HCT116 (cell line): Measurements from ENCODE around the gene DTNB.

ENCODE experiments used
- CEBPB ChIP-seq: IDR thresholded peaks from 2 replicates; pipeline ENCODE4 v1.6.1; 2012; ENCODE audit warnings: low read depth
- EGR1 ChIP-seq: IDR thresholded peaks from 2 replicates; pipeline ENCODE4 v1.6.1; 2012; ENCODE audit warnings: low read depth
- EZH2 ChIP-seq: fragments of 200-600 bp; sonication (generic); IDR thresholded peaks from 2 replicates; pipeline ENCODE4 v1.6.1; 2017; ENCODE audit warnings: antibody characterized with exemption, mixed run types
- EZH2phosphoT487 ChIP-seq: fragments of 200-600 bp; IDR thresholded peaks from 2 replicates; pipeline ENCODE4 v1.6.1; 2018; ENCODE audit warnings: antibody characterized with exemption, borderline replicate concordance
- POLR2A ChIP-seq: IDR thresholded peaks from 2 replicates; pipeline ENCODE4 v1.7.0; 2011; ENCODE audit warnings: borderline replicate concordance; ENCODE audit not compliant: insufficient read depth, insufficient read length; ENCODE audit errors: extremely low read depth
- POLR2AphosphoS5 ChIP-seq: IDR thresholded peaks from 2 replicates; pipeline ENCODE4 v1.6.1; 2011; ENCODE audit warnings: mild to moderate bottlenecking, low read depth, low read length, moderate library complexity
- RAD21 ChIP-seq: IDR thresholded peaks from 2 replicates; pipeline ENCODE4 v1.6.1; 2012; ENCODE audit warnings: low read depth, mild to moderate bottlenecking
- SIN3A ChIP-seq: IDR thresholded peaks from 2 replicates; pipeline ENCODE4 v1.6.1; 2012; ENCODE audit warnings: low read depth
- SP1 ChIP-seq: IDR thresholded peaks from 2 replicates; pipeline ENCODE4 v1.6.1; 2012; ENCODE audit warnings: low read depth
- TCF7L2 ChIP-seq: IDR thresholded peaks from 2 replicates; pipeline ENCODE4 v1.7.0; 2011; ENCODE audit warnings: borderline replicate concordance, inconsistent platforms; ENCODE audit not compliant: insufficient read depth, insufficient read length; ENCODE audit errors: extremely low read depth
- TF ChIP-seq, protein P1 (sequence below), 3 experiments: fragments of 200-600 bp in 1 of 3; sonication (generic) in 1 of 3; IDR thresholded peaks in 2 of 3; conservative IDR thresholded peaks in 1 of 3; 2 replicates each; pipeline ENCODE4 v1.5.1; 2012 to 2017; ENCODE audit warnings: low read depth in 2 of 3, low read length in 2 of 3, antibody characterized with exemption in 1 of 3, borderline replicate concordance in 1 of 3, control low read depth in 1 of 3, mild to moderate bottlenecking in 1 of 3, mixed read lengths in 1 of 3, mixed run types in 1 of 3, moderate library complexity in 1 of 3; ENCODE audit not compliant: insufficient read depth in 1 of 3
- TF ChIP-seq, protein P2 (sequence below): IDR thresholded peaks from 2 replicates; pipeline ENCODE4 v1.6.1; 2012
- TF ChIP-seq, protein P3 (sequence below): IDR thresholded peaks from 2 replicates; pipeline ENCODE4 v1.6.1; 2012
- TF ChIP-seq, protein P4 (sequence below): IDR thresholded peaks from 2 replicates; pipeline ENCODE4 v1.6.1; 2012; ENCODE audit warnings: low read depth

DNA sequence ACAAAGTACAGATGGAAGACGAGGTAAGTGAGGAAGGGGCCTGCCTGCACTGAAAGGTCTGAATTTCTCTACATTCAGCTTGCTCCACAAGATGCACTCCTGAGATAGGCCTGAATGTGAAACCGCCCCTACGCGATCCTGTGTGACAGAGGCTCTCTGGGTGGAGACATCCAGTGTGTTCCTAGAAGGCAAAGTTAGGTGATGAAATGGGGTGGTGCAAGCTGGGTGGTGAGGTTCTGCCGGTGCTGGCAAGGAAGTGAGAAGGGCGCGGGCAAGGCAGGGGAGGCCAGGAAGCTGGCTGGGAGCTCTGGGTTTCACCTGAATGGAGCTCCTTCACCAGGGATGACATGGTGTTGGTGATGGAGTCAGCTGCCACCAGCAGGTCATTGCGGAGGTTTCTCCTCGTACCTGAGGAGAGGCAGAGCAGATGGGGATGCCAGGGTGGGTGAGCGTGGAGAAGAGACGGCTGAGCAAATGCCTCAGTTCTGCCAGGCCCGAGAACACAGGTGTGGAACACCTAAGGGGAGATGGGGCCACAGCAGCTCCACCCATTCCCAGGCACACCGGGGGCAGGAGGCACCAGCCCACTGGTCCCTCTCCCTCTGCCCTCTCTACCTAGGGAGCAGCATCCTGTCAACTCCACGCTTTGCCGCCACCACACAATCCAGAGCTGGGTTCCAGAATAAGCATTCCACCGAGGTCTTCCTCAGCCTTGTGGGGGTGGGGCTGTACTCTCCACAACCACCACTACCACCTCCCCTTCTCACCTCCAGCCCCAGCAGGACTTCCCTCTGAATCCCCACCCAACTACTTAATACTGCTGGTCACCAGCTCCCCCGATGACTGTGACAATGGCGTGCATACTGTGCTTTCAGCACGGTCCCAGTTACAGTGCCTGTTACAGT is 286.2 kb downstream of the DTNB start:
- TF ChIP-seq POLR2A, result no peak
- TF ChIP-seq, protein P1, sequence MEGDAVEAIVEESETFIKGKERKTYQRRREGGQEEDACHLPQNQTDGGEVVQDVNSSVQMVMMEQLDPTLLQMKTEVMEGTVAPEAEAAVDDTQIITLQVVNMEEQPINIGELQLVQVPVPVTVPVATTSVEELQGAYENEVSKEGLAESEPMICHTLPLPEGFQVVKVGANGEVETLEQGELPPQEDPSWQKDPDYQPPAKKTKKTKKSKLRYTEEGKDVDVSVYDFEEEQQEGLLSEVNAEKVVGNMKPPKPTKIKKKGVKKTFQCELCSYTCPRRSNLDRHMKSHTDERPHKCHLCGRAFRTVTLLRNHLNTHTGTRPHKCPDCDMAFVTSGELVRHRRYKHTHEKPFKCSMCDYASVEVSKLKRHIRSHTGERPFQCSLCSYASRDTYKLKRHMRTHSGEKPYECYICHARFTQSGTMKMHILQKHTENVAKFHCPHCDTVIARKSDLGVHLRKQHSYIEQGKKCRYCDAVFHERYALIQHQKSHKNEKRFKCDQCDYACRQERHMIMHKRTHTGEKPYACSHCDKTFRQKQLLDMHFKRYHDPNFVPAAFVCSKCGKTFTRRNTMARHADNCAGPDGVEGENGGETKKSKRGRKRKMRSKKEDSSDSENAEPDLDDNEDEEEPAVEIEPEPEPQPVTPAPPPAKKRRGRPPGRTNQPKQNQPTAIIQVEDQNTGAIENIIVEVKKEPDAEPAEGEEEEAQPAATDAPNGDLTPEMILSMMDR (IDR thresholded peaks at IDR 0.05 in 2 of 3, conservative IDR thresholded peaks at IDR 0.05 in 1 of 3; ENCODE audit: borderline replicate concordance in 1 of 3, insufficient read depth in 1 of 3, low read depth in 2 of 3, low read length in 2 of 3), result no peak
- TF ChIP-seq EZH2phosphoT487, result no peak
- no peak for TF ChIP-seq RAD21
- no peak for TF ChIP-seq EGR1
- TF ChIP-seq TCF7L2, result no peak
- TF ChIP-seq CEBPB, result no peak
- TF ChIP-seq, protein P2, sequence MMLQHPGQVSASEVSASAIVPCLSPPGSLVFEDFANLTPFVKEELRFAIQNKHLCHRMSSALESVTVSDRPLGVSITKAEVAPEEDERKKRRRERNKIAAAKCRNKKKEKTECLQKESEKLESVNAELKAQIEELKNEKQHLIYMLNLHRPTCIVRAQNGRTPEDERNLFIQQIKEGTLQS, result no peak
- TF ChIP-seq EZH2, result no peak
- TF ChIP-seq POLR2AphosphoS5, result no peak
- TF ChIP-seq SIN3A, result no peak
- TF ChIP-seq, protein P3, sequence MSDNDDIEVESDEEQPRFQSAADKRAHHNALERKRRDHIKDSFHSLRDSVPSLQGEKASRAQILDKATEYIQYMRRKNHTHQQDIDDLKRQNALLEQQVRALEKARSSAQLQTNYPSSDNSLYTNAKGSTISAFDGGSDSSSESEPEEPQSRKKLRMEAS, result no peak
- TF ChIP-seq, protein P4, sequence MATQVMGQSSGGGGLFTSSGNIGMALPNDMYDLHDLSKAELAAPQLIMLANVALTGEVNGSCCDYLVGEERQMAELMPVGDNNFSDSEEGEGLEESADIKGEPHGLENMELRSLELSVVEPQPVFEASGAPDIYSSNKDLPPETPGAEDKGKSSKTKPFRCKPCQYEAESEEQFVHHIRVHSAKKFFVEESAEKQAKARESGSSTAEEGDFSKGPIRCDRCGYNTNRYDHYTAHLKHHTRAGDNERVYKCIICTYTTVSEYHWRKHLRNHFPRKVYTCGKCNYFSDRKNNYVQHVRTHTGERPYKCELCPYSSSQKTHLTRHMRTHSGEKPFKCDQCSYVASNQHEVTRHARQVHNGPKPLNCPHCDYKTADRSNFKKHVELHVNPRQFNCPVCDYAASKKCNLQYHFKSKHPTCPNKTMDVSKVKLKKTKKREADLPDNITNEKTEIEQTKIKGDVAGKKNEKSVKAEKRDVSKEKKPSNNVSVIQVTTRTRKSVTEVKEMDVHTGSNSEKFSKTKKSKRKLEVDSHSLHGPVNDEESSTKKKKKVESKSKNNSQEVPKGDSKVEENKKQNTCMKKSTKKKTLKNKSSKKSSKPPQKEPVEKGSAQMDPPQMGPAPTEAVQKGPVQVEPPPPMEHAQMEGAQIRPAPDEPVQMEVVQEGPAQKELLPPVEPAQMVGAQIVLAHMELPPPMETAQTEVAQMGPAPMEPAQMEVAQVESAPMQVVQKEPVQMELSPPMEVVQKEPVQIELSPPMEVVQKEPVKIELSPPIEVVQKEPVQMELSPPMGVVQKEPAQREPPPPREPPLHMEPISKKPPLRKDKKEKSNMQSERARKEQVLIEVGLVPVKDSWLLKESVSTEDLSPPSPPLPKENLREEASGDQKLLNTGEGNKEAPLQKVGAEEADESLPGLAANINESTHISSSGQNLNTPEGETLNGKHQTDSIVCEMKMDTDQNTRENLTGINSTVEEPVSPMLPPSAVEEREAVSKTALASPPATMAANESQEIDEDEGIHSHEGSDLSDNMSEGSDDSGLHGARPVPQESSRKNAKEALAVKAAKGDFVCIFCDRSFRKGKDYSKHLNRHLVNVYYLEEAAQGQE, result no peak
- no peak for TF ChIP-seq SP1
